ENCODE results near the gene TGFBR3L.

TGFBR3L gene

DNA sequence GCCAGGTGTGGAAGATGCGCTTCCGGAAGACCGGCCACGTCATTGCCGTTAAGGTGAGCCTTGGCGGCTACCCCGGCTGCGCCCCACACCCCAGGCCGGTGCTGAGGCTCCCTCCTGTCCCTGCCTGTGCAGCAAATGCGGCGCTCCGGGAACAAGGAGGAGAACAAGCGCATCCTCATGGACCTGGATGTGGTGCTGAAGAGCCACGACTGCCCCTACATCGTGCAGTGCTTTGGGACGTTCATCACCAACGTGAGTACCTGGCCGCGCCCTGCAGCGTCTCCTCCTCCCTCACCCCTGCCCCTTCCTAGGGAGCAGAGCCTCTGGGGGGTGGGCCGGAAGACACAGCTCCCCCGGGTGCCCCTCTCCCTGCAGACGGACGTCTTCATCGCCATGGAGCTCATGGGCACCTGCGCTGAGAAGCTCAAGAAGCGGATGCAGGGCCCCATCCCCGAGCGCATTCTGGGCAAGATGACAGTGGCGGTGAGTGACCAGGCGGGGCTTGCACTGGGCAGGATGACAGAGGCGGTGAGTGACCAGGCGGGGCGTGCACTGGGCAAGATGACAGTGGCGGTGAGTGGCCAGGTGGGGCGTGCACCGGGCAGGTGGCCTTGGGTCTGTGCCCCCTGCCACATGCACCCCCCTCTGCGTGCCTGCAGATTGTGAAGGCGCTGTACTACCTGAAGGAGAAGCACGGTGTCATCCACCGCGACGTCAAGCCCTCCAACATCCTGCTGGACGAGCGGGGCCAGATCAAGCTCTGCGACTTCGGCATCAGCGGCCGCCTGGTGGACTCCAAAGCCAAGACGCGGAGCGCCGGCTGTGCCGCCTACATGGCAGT, 4.1 kb upstream of the TGFBR3L start:
- TF ChIP-seq, protein P1, sequence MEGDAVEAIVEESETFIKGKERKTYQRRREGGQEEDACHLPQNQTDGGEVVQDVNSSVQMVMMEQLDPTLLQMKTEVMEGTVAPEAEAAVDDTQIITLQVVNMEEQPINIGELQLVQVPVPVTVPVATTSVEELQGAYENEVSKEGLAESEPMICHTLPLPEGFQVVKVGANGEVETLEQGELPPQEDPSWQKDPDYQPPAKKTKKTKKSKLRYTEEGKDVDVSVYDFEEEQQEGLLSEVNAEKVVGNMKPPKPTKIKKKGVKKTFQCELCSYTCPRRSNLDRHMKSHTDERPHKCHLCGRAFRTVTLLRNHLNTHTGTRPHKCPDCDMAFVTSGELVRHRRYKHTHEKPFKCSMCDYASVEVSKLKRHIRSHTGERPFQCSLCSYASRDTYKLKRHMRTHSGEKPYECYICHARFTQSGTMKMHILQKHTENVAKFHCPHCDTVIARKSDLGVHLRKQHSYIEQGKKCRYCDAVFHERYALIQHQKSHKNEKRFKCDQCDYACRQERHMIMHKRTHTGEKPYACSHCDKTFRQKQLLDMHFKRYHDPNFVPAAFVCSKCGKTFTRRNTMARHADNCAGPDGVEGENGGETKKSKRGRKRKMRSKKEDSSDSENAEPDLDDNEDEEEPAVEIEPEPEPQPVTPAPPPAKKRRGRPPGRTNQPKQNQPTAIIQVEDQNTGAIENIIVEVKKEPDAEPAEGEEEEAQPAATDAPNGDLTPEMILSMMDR (IDR thresholded peaks at IDR 0.05; ENCODE audit: borderline replicate concordance, insufficient read depth, low read depth, low read length): no peak
- H3K4me3 ChIP-seq (ENCODE audit: low read depth, low read length): no peak overlapping the region

DNA sequence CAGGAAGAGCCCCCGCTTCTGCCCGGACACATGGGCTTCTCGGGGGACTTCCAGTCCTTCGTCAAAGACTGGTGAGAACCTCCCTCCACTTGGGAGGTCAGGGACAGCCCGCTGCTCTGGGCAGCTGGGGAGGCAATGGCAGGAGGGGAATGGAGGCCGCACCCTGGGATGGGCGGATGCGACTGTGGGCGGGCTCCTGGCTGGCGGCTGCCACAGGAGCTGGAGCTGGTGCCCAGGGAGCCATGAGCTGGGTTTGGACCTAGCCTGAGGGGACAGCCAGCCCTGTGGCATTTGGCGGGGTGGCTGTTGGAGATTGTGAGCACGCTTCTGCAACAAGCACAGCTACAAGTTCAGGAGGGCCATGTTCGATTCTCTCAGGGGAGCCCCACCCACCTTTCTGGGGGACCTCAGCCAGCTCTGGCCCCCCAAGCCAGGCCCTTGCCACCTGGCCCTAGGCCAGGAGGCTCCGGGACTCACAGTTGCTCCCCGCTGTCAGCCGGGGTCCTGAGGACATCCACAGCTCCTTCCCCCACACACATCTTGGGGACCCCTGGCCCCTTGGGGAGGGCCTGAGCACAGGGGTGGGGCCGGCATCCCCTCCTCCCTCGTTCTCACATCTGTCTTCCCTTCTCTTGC, 3.0 kb upstream of the TGFBR3L start:
- H3K4me3 ChIP-seq (ENCODE audit: low read depth, low read length): no peak overlapping the region

DNA sequence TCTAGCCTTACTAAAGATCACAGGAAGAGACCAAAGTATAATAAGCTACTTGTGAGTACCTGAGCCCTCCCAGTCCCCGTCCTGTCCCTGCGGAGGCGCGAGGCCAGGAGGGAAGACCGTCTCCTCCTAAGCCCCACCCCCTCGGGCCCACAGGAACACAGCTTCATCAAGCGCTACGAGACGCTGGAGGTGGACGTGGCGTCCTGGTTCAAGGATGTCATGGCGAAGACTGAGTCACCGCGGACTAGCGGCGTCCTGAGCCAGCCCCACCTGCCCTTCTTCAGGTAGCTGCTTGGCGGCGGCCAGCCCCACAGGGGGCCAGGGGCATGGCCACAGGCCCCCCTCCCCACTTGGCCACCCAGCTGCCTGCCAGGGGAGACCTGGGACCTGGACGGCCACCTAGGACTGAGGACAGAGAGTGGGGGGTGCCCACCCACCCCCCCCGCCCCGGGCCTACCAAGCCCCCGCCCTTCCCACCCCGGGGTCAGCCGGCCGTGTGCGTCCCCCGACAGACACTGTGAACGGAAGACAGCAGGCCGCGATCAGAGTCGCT, 2.4 kb upstream of the TGFBR3L start:
- H3K4me3 ChIP-seq (ENCODE audit: low read depth, low read length): no peak overlapping the region
- TF ChIP-seq, protein P1 (IDR thresholded peaks at IDR 0.05; ENCODE audit: borderline replicate concordance, insufficient read depth, low read depth, low read length): no peak

More for the DNA sequence above, 3.0 kb upstream of the TGFBR3L start:
- TF ChIP-seq, protein P1 (IDR thresholded peaks at IDR 0.05; ENCODE audit: borderline replicate concordance, insufficient read depth, low read depth, low read length): no peak

DNA sequence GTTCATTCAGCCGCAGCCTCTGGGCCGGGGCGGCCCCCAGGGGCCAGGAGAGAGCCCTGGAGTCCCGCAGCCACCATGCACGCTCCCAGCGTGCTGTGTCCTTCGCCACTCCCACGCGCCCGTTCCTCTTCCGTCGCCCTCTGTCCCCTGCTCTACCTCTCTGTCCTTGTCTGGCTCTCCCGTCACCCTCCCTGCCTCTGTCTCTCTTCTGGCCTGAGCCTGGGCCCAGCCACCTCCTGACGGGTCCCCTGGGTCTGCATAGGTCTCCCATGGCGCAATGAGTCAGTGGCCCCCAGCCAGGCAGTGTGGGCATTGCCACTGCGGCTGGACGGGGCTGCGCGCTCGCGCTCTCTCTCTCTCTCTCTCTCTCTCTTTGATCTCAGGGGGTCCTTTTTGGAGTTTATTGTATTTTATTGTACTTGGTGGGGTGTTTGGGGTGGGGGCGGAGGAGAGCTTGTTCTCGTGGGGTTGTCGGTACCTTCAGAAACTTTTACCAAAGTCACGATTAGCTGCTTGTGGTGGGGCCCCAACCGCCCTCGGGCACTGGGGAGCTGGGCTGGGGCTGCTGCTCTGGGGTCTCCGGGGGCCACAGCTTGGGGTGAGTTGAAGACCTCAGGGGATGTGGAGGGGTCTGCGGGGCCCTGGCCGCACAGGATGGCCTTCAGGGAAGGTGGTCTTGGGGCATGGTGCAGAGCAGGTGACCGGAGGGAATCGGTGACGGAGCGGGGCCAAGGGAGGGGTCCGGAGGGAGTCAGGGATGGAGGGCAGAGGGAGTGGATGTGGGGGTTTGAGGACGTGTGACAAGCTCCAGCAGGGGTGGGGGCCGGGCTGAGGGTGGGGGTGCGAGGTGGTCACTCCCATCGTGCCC, 1.7 kb upstream of the TGFBR3L start:
- TF ChIP-seq, protein P1 (IDR thresholded peaks at IDR 0.05; ENCODE audit: borderline replicate concordance, insufficient read depth, low read depth, low read length): no peak
- H3K4me3 ChIP-seq (ENCODE audit: low read depth, low read length): no peak overlapping the region

DNA sequence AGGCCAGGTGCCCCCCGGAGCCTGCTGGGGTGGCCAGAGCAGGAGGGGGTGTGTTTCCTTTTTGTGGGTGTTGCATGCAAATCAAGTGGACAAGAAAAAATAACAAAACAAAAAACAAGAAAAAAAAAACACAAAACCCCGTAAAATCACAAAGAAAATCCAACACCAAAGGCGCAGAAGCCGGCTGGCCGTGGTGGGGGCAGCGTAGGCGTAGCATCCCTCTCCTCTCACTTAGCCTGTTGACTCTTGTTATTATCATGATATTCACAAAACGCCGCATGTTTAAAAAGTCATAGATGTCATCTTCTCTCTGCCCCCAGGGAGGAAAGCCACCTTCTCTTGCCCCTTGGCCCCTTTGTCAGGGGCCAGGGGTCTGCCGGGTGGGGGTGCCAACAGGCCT, 978 bp upstream of the TGFBR3L start:
- TF ChIP-seq, protein P1 (IDR thresholded peaks at IDR 0.05; ENCODE audit: borderline replicate concordance, insufficient read depth, low read depth, low read length): no peak
- H3K4me3 ChIP-seq (ENCODE audit: low read depth, low read length): no peak overlapping the region

DNA sequence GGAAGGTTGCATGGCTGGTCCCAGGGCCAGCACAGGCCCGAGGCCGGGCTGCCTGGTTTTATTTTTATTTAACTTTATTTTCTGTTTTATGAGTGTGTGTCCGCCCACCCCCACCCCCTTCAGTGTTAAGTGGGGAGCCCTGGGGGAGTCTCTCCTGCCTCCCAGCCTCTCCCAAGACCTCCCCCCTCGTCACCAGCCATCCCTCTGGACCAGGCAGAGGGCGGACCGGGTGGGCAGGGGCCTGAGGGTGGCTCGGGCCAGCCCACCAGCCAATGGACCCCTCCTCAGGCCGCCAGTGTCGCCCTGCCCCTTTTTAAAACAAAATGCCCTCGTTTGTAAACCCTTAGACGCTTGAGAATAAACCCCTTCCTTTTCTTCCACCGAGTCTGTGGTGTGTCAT, 531 bp upstream of the TGFBR3L start:
- no peak overlapping the region for H3K4me3 ChIP-seq (ENCODE audit: low read depth, low read length)
- TF ChIP-seq, protein P1 (IDR thresholded peaks at IDR 0.05; ENCODE audit: borderline replicate concordance, insufficient read depth, low read depth, low read length): no peak
